Motor neuron (in vitro differentiated cells): ENCODE results near the gene RASSF5. TPM values are rescaled to one million over a fixed set of nuclear protein-coding genes. Genes with fewer than 3 reads are reported as not detected.

Experiments used
- ATAC-seq, 8 experiments: fragments of 200-7000 bp; cut with Tn5 transposase; replicated peaks in 6 of 8; 2 replicates each; pipeline ENCODE4 v1.8.0; 2021; ENCODE audit warnings: mild to moderate bottlenecking in 8 of 8, moderate library complexity in 8 of 8
- H3K27ac ChIP-seq, 2 donors: fragments of 250-450 bp; sonication (Bioruptor Pico); 2 replicates each; pipeline ENCODE4 v1.9.0; 2021; ENCODE audit warnings: antibody characterized with exemption in 2 of 2, mild to moderate bottlenecking in 2 of 2, moderate library complexity in 1 of 2
- H3K4me1 ChIP-seq, 2 donors: fragments of 250-450 bp; sonication (Bioruptor Pico); replicated peaks in 1 of 2; 2 replicates each; pipeline ENCODE4 v1.6.1; 2021; ENCODE audit warnings: antibody characterized with exemption in 2 of 2, mild to moderate bottlenecking in 2 of 2, moderate library complexity in 1 of 2
- H3K4me3 ChIP-seq, 5 donors: fragments of 250-450 bp; sonication (Bioruptor Pico); 2 replicates each; pipeline ENCODE4 v1.9.0; 2021; ENCODE audit warnings: antibody characterized with exemption in 5 of 5, mild to moderate bottlenecking in 5 of 5, moderate library complexity in 4 of 5
- WGBS, 10 experiments: fragments of 450-650 bp; shearing (Covaris generic); methylation state at CpG; one replicate each; pipeline ENCODE4 v1.0.0; 2022; 5-methylcytosine and 5-hydroxymethylcytosine counted together
- in situ Hi-C, 9 experiments: fragments of 400-800 bp; cut with MboI; loops; one replicate each; pipeline ENCODE4 v1.15.0; 2021; ENCODE audit warnings: low sequenced_read_pairs in 9 of 9, low pct_unique_long_range_greater_than_20kb in 2 of 9; ENCODE audit not compliant: unreplicated experiment in 9 of 9
- total RNA-seq, 8 experiments: library from RNA; unstranded; fragments of 300-600 nt; gene quantifications; 2 replicates each; pipeline versions ENCODE4 v1.2.3 to v1.2.4, GENCODE V29; 2022

The RASSF5 gene
- total RNA-seq, 8 experiments from 2014 or later = 0.81 to 7.6 (median 5.5) TPM

- H3K27ac ChIP-seq = no peak overlapping the region
- peaks cover 5 to 30% of the 10 kb centered on the region in 2 donors for H3K4me1 ChIP-seq
- no peak overlapping the region for H3K4me3 ChIP-seq
- ATAC-seq = no peak
- 35 to 100% (median 84%) methylated on average over 1 to 2 of the region's 2 CpGs; no CpG with 5 or more reads in 5 of the 10 experiments for WGBS, 10 experiments
- in situ Hi-C loops = no loop called here
Observed at GRCh38 chr1:206469411-206469932, 37.9 kb upstream of the RASSF5 start.

- 20 to 60% (median 41%) methylated on average over 1 to 9 of the region's 10 CpGs; no CpG with 5 or more reads in 3 of the 10 experiments for WGBS, 10 experiments
- H3K27ac ChIP-seq = no peak within 1 kb of the TSS
- peaks cover 5 to 24% of the 10 kb centered on the region in 2 donors for H3K4me1 ChIP-seq
- peak within 1 kb of the TSS in 3 of 5 donors; percentile 24 to 28 (median 27) for H3K4me3 ChIP-seq
- peak; percentile 70 to 89 (median 80) for ATAC-seq
- in situ Hi-C loops = no loop called here
Observed at GRCh38 chr1:206469933-206470691, 37.2 kb upstream of the RASSF5 start, which contains the start of gene IKBKE. Gene IKBKE (plus strand): TSS chr1:206470476. CDS start chr1:206473228, 2,752 bp downstream.

GRCh38 chr1:206470692-206471414 is 36.5 kb upstream of the RASSF5 start:
- peak; percentile 33 to 70 (median 62) for ATAC-seq
- peak overlapping the region in 3 of 5 donors; percentile 24 to 28 (median 27) for H3K4me3 ChIP-seq
- in situ Hi-C loops = no loop called here
- no peak overlapping the region for H3K27ac ChIP-seq
- 0 to 28% (median 22%) methylated on average over 2 to 10 of the region's 18 CpGs; no CpG with 5 or more reads in 6 of the 10 experiments for WGBS, 10 experiments
- peaks cover 5 to 24% of the 10 kb centered on the region in 2 donors for H3K4me1 ChIP-seq

GRCh38 chr1:206471415-206471801 is 35.9 kb upstream of the RASSF5 start:
- Histone ChIP-seq H3K27ac (no peak overlapping the region), H3K4me3 (peak overlapping the region in 1 of 5 donors; percentile 27), H3K4me1 (peaks cover 5 to 24% of the 10 kb centered on the region in 2 donors)
- no peak for ATAC-seq
- in situ Hi-C loops = no loop called here
- 20 to 83% (median 54%) methylated on average over 1 to 3 of the region's 7 CpGs; no CpG with 5 or more reads in 3 of the 10 experiments for WGBS, 10 experiments

GRCh38 chr1:206472024-206472423 is 35.3 kb upstream of the RASSF5 start:
- Histone ChIP-seq H3K27ac (no peak overlapping the region), H3K4me1 (peaks cover 5 to 24% of the 10 kb centered on the region in 2 donors), H3K4me3 (no peak overlapping the region)
- in situ Hi-C loops = no loop called here
- WGBS, 10 experiments = 20 to 100% (median 76%) methylated on average over 1 to 2 of the region's 2 CpGs; no CpG with 5 or more reads in 3 of the 10 experiments
- no peak for ATAC-seq

GRCh38 chr1:206472454-206472853 is 34.9 kb upstream of the RASSF5 start:
- H3K4me3 ChIP-seq = no peak overlapping the region
- peaks cover 5 to 24% of the 10 kb centered on the region in 2 donors for H3K4me1 ChIP-seq
- ATAC-seq = peak in 4 of 8 experiments; percentile 11 to 52 (median 21)
- 40 to 80% (median 50%) methylated on average over 1 to 2 of the region's 3 CpGs; no CpG with 5 or more reads in 5 of the 10 experiments for WGBS, 10 experiments
- in situ Hi-C loops = no loop called here
- H3K27ac ChIP-seq = no peak overlapping the region

GRCh38 chr1:206472886-206473285 is 34.4 kb upstream of the RASSF5 start:
- ATAC-seq = no peak
- no peak overlapping the region for H3K27ac ChIP-seq
- WGBS, 10 experiments = 48 to 100% (median 76%) methylated on average over 2 to 4 of the region's 5 CpGs; no CpG with 5 or more reads in 4 of the 10 experiments
- H3K4me1 ChIP-seq = peaks cover 5 to 24% of the 10 kb centered on the region in 2 donors
- in situ Hi-C loops = no loop called here
- H3K4me3 ChIP-seq = no peak overlapping the region

GRCh38 chr1:206476058-206476457 is 31.3 kb upstream of the RASSF5 start:
- in situ Hi-C loops = loop anchor here in 6 of 9 experiments (25.0 kb wide), 2 partner anchors 111 to 436 kb away; partner anchors contain the start of gene FCMR (in 4 of the 6)
- Histone ChIP-seq H3K4me1 (peaks cover 0 to 9% of the 10 kb centered on the region in 2 donors), H3K4me3 (no peak overlapping the region), H3K27ac (no peak overlapping the region)
- ATAC-seq = no peak
- WGBS, 10 experiments = 86 to 100% (median 94%) methylated on average over 1 to 17 of the region's 17 CpGs; no CpG with 5 or more reads in 5 of the 10 experiments

GRCh38 chr1:206476591-206476990 is 30.7 kb upstream of the RASSF5 start:
- Histone ChIP-seq H3K27ac (no peak overlapping the region), H3K4me3 (no peak overlapping the region), H3K4me1 (peaks cover 0 to 4% of the 10 kb centered on the region in 2 donors)
- in situ Hi-C loops = loop anchor here in 6 of 9 experiments (25.0 kb wide), 2 partner anchors 111 to 436 kb away; partner anchors contain the start of gene FCMR (in 4 of the 6)
- 60 to 100% (median 93%) methylated on average over 1 to 12 of the region's 14 CpGs; no CpG with 5 or more reads in 3 of the 10 experiments for WGBS, 10 experiments
- ATAC-seq = no peak

GRCh38 chr1:206477110-206477509 is 30.2 kb upstream of the RASSF5 start:
- in situ Hi-C loops = loop anchor here in 6 of 9 experiments (25.0 kb wide), 2 partner anchors 110 to 435 kb away; partner anchors contain the start of gene FCMR (in 4 of the 6)
- Histone ChIP-seq H3K4me1 (peaks cover 0 to 4% of the 10 kb centered on the region in 2 donors), H3K4me3 (no peak overlapping the region), H3K27ac (no peak overlapping the region)
- WGBS, 10 experiments = 61 to 95% (median 91%) methylated on average over 2 to 4 of the region's 5 CpGs; no CpG with 5 or more reads in 3 of the 10 experiments
- ATAC-seq = no peak

- ATAC-seq = no peak
- 66 to 100% (median 93%) methylated on average over 1 to 10 of the region's 21 CpGs; no CpG with 5 or more reads in 1 of the 10 experiments for WGBS, 10 experiments
- Histone ChIP-seq H3K27ac (no peak overlapping the region), H3K4me1 (no peaks in the 10 kb centered on the region), H3K4me3 (no peak overlapping the region)
- in situ Hi-C loops = loop anchor here in 6 of 9 experiments (25.0 kb wide), 2 partner anchors 110 to 435 kb away; partner anchors contain the start of gene FCMR (in 4 of the 6)
Observed at GRCh38 chr1:206477581-206478380, 29.6 kb upstream of the RASSF5 start.

GRCh38 chr1:206478746-206479145 is 28.6 kb upstream of the RASSF5 start:
- 0 to 84% (median 79%) methylated on average over 1 to 9 of the region's 11 CpGs; no CpG with 5 or more reads in 6 of the 10 experiments for WGBS, 10 experiments
- Histone ChIP-seq H3K4me1 (no peaks in the 10 kb centered on the region), H3K27ac (no peak overlapping the region), H3K4me3 (no peak overlapping the region)
- no peak for ATAC-seq
- in situ Hi-C loops = loop anchor here in 6 of 9 experiments (25.0 kb wide), 2 partner anchors 109 to 434 kb away; partner anchors contain the start of gene FCMR (in 4 of the 6)
